ENCODE measurements around the gene RIMBP2. TPM values are rescaled to one million over a fixed set of nuclear protein-coding genes. Genes with fewer than 3 reads are reported as not detected.

RIMBP2 gene
- total RNA-seq, 4 donors from 2014 or later, result 0.22 to 1.4 (median 1.2) TPM; not detected in 1

DNA sequence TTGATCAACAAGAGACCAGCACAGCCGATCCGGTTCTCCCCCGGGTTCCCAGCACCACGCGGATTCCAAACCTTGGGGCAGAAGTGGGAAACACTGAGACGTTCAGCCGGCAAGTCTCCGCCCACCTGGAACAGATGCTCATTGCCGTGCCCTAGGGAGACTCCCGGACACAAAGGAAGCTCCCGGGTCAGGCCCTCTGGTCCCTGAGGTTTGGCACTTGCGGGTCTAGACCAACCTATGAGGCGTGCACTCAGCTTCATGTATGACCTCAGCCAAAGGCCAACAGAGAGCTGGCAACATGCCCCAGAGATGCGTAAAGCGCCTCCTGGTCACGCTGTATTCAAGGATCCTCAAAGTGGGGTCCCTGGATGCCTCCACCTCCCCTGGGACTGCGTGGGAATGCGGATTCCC, 2.5 kb downstream of the RIMBP2 start:
- Histone ChIP-seq H3K27ac (peak overlapping the region in 1 of 4 donors; percentile 44), H3K9me3 (peaks cover 0 to 12% (median 0%) of the 10 kb centered on the region in 4 donors), H3K4me1 (peaks cover 0 to 37% (median 11%) of the 10 kb centered on the region in 4 donors), H3K36me3 (no peaks in the 10 kb centered on the region), H3K27me3 (peaks cover 0 to 39% of the 10 kb centered on the region in 2 donors), H3K4me3 (peak overlapping the region in 1 of 4 donors; percentile 46)
- DNase-seq (ENCODE audit: low spot score in 2 of 2), result no peak
- WGBS, 2 donors, result 17 to 19% methylated on average over 18 of the region's 18 CpGs
- TF ChIP-seq, protein P1, sequence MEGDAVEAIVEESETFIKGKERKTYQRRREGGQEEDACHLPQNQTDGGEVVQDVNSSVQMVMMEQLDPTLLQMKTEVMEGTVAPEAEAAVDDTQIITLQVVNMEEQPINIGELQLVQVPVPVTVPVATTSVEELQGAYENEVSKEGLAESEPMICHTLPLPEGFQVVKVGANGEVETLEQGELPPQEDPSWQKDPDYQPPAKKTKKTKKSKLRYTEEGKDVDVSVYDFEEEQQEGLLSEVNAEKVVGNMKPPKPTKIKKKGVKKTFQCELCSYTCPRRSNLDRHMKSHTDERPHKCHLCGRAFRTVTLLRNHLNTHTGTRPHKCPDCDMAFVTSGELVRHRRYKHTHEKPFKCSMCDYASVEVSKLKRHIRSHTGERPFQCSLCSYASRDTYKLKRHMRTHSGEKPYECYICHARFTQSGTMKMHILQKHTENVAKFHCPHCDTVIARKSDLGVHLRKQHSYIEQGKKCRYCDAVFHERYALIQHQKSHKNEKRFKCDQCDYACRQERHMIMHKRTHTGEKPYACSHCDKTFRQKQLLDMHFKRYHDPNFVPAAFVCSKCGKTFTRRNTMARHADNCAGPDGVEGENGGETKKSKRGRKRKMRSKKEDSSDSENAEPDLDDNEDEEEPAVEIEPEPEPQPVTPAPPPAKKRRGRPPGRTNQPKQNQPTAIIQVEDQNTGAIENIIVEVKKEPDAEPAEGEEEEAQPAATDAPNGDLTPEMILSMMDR (IDR thresholded peaks at IDR 0.05), result no peak
- TF ChIP-seq EP300 (IDR thresholded peaks at IDR 0.05) (no peak), POLR2A (IDR thresholded peaks at IDR 0.05) (no peak)

DNA sequence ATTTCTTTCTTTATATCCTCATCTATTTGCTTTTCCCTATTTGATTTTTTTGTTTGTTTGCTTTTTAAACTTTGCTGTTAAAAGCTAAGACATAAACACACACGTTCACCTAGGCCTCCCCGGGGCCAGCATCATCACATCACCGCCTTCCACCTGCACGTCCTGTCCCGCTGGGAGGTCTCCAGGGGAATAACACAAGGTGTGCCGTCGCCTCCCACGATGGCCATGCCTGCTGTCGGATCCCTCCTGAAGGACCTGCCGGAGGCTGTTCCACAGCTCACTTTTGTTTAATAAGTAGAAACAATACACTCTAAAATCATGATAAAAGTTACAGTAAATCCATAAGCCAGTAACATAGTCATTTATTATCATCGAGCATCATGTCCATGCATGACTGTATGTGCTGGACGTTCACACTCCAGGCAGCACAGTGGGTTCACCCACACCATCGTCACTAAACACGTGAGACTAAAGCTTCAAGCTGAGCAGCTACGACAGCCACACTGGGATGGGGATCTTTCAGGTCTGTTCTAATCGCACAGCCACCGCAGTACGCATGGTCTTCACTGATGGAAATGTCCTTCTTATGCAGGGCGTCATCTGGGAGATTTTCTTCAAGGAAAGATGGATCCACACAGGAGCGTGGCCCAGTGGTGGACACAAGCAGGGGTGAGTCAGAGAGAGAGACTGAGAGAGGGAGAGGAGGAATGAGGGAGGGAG, 3.6 kb downstream of the RIMBP2 start:
- 77 to 82% methylated on average over 20 of the region's 20 CpGs for WGBS, 2 donors
- TF ChIP-seq EP300 (IDR thresholded peaks at IDR 0.05), result no peak
- TF ChIP-seq, protein P1 (IDR thresholded peaks at IDR 0.05), result no peak
- no peak for TF ChIP-seq POLR2A (IDR thresholded peaks at IDR 0.05)
- peaks cover 0 to 39% of the 10 kb centered on the region in 2 donors for H3K27me3 ChIP-seq
- no peak overlapping the region for H3K27ac ChIP-seq
- no peak for DNase-seq (ENCODE audit: low spot score in 2 of 2)
- peaks cover 0 to 37% (median 11%) of the 10 kb centered on the region in 4 donors for H3K4me1 ChIP-seq
- H3K36me3 ChIP-seq, result no peaks in the 10 kb centered on the region
- peaks cover 0 to 3% (median 0%) of the 10 kb centered on the region in 4 donors for H3K9me3 ChIP-seq
- H3K4me3 ChIP-seq, result no peak overlapping the region

DNA sequence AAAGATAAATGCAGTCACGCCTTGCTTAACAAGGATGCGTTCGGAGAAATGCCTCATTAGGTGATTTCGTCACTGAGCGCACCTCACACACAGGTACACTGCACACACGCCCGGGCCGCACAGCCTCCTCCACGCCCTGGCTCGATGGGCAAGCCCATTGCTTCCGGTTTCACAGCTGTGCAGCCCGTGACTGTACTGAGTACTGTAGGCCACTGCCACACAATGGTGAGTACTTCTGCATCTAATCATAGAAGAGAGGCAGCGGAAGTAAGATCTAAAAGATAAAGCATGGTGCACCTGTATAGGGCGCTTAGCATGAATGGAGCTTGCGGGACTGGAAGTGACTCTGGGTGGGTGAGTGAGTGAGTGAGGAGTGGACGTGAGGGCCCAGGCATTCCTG, 4.3 kb downstream of the RIMBP2 start:
- no peak for DNase-seq (ENCODE audit: low spot score in 2 of 2)
- Histone ChIP-seq H3K4me3 (no peak overlapping the region), H3K4me1 (peaks cover 0 to 35% (median 11%) of the 10 kb centered on the region in 4 donors), H3K27ac (no peak overlapping the region), H3K9me3 (no peaks in the 10 kb centered on the region), H3K27me3 (peaks cover 0 to 34% of the 10 kb centered on the region in 2 donors), H3K36me3 (no peaks in the 10 kb centered on the region)
- 87 to 92% methylated on average over 16 of the region's 16 CpGs for WGBS, 2 donors
- TF ChIP-seq EP300 (IDR thresholded peaks at IDR 0.05) (no peak), POLR2A (IDR thresholded peaks at IDR 0.05) (no peak)
- TF ChIP-seq, protein P1 (IDR thresholded peaks at IDR 0.05), result no peak

DNA sequence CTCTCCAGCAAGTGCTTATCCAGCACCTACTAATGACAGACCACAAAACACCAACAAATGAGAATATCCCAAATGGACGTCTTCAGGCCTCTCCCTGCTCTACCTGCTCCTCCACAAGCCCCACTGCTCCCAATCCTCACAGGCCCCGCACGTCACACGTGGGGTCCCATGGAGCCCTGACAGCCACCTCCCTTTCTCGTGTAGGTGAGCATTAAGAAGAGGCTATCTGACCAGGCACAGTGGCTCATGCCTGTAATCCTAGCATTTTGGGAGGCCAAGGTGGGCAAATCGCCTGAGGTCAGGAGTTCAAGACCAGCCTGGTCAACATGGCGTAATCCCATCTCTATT, 5.4 kb downstream of the RIMBP2 start:
- Histone ChIP-seq H3K4me3 (no peak overlapping the region), H3K9me3 (no peaks in the 10 kb centered on the region), H3K36me3 (no peaks in the 10 kb centered on the region), H3K27me3 (peaks cover 0 to 25% of the 10 kb centered on the region in 2 donors), H3K27ac (no peak overlapping the region), H3K4me1 (peaks cover 0 to 25% (median 11%) of the 10 kb centered on the region in 4 donors)
- 79 to 84% methylated on average over 7 of the region's 7 CpGs for WGBS, 2 donors
- no peak for TF ChIP-seq EP300 (IDR thresholded peaks at IDR 0.05)
- TF ChIP-seq, protein P1 (IDR thresholded peaks at IDR 0.05), result no peak
- no peak for DNase-seq (ENCODE audit: low spot score in 2 of 2)

DNA sequence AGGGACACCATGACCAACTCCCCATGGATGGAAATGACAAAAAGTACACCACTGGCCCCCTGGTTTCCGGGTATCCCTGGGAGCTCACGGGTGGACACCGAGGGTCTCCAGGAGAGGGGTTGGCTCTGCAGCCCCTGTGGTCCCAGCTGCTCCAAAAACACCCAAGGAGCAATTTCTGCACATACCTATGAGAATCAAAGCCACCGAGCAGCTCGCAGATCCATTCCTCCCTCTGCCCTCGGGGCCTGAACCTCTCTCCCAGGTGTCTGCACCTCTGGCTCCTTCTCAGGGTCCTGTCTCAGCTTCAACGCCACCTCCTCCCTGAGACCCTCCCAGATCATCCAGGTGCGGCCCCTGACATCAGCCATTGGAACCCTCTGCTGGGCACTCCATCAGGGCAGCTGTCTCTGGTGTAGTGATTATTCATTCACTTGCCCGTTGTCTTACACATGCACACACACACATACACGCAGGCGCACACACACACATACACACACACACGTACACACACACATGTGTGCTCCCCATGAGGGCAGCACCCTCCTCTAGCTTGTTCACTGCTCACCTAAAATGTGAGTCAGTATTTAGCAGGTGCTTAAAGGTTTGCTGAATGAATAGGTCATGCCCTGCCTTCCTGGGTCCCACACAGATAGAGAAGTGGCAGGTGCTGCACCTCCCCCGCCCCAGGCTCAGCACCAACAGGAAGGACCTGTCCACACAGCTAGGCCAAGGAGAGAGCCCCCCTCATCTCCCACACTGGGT, 5.9 kb downstream of the RIMBP2 start:
- H3K36me3 ChIP-seq, result no peaks in the 10 kb centered on the region
- TF ChIP-seq POLR2A (IDR thresholded peaks at IDR 0.05) (no peak), EP300 (IDR thresholded peaks at IDR 0.05) (no peak)
- TF ChIP-seq, protein P1 (IDR thresholded peaks at IDR 0.05), result no peak
- H3K4me1 ChIP-seq, result peaks cover 0 to 19% (median 11%) of the 10 kb centered on the region in 4 donors
- 81 to 83% methylated on average over 12 to 13 of the region's 13 CpGs for WGBS, 2 donors
- H3K4me3 ChIP-seq, result no peak overlapping the region
- DNase-seq (ENCODE audit: low spot score in 2 of 2), result no peak
- no peaks in the 10 kb centered on the region for H3K9me3 ChIP-seq
- peaks cover 0 to 20% of the 10 kb centered on the region in 2 donors for H3K27me3 ChIP-seq
- H3K27ac ChIP-seq, result no peak overlapping the region

Measured in tibial nerve (tissue), 4 donors.